GM12872 (cell line): ENCODE results near the gene PPBP.

Source experiments
- TF ChIP-seq, protein P1 (sequence below): IDR thresholded peaks from 3 replicates; pipeline ENCODE4 v1.5.1; 2011; ENCODE audit warnings: low read depth, mild to moderate bottlenecking, low read length, moderate library complexity; ENCODE audit not compliant: insufficient read depth

Gene PPBP

DNA sequence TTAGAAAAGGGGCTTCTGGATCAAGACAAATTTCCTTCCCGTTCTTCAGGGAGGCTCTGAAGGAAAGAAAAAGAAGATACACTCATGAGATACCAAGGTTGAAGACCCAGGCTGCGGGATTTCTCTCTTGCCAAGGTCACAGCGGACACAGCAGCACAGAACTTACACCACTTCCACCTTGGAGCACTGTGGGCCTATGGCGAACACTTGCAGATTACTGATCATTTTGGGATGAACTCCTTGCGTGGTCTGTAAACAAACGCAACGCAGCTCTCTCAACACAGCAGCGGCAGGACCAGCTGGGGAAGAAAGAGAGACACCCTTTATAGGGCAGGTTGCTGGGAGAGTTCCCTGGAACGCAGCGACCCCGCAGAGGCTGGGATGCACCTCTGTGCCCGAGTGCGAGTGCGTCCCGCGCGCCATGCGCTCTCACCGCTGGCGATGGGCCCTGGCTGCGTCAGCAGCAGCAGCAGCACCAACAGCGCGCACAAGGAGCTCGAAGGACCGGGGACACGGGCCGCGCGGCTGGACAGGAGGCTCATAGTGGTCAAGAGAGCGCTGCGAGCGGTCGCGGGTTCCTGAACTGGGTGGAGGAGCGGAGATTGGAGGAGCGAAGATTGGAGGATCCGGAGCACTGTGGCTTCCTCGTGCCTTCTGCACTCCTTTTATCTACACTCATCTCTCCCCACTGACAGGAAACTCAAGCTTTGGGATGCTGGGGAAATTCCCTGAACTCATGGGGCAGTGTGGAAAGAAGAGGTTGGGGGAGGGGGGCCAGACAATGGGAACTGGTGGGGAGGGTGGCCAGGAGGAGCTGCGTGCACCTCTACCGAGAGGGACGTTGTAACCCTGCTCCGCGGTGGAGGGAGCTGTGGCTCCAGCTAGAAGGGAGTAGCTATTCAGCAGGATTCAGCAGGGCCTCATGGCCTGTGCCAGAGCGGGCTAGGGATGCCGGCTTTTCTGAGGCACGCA is 10.3 kb upstream of the PPBP start, which contains the start of gene CXCL5:
TSS of gene CXCL5 (minus strand) at position 638 of the 972 bp plus-strand sequence. CDS start at position 542, 96 bp downstream.
- TF ChIP-seq, protein P1, sequence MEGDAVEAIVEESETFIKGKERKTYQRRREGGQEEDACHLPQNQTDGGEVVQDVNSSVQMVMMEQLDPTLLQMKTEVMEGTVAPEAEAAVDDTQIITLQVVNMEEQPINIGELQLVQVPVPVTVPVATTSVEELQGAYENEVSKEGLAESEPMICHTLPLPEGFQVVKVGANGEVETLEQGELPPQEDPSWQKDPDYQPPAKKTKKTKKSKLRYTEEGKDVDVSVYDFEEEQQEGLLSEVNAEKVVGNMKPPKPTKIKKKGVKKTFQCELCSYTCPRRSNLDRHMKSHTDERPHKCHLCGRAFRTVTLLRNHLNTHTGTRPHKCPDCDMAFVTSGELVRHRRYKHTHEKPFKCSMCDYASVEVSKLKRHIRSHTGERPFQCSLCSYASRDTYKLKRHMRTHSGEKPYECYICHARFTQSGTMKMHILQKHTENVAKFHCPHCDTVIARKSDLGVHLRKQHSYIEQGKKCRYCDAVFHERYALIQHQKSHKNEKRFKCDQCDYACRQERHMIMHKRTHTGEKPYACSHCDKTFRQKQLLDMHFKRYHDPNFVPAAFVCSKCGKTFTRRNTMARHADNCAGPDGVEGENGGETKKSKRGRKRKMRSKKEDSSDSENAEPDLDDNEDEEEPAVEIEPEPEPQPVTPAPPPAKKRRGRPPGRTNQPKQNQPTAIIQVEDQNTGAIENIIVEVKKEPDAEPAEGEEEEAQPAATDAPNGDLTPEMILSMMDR = no peak

DNA sequence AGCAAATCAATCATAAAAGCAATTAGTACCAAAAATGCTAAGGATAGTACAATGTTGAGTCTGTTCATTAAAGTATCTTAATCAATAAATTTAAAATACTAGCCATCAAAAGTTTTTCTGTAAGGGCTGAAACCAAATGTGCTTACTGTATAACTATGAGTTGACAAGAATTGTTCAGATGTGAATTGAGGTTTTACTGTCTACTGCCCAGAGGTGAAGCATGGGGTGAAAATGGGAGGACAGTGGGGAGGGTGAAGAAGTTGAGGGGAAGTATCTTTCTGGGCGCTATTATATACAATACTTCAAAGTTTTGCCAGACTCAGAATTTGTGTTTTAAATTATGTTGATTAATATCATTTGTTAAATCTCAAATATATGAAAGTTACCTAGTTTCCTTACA is 4.1 kb upstream of the PPBP start:
- TF ChIP-seq, protein P1 = no peak

DNA sequence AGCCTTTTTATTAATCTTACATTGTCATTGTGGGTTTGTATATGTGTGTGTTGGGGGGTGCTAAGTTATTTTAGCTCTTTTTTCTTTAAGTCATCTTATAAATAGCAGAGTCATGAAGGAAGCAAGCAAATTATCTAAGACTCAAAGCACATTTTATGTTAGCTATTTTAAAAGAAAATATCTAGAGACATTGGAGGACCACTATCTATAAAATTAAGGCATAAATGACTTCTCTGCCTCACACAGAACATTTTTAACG is 3.7 kb upstream of the PPBP start:
- TF ChIP-seq, protein P1 = no peak

DNA sequence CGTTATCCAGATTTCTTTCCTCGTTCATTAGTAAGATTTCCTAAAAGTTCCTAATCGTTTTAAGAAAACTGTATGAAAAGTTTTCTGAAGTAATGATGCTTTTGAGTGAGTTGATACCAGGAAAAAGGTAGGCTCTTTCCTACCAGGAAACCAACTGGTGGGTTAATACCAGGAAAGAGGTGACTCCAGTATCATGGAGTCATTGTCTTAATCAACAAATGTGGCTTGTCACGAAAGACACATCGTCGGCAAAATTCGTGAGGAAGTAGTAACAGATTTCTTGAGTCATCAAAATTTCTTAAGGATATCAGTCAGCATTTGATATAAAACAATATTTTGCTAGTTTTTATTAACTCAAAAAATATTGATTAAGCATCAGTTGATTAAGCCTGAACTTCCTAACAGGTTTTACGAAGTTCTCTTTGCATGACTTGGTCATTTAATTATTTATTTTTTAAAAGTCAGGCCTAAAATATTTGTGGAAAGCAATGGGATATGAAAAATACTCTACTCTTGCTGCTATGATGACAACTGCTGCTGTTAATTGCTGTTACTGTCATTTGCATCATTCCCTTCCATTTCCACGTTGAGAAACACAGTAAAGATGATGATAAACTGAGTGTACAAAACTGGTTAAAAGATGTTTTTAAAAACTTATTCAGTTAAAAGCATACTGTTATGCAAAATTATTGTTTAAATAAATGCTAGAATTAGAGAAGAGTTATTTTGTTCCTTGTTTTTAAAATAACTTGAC is 3.2 kb upstream of the PPBP start:
- TF ChIP-seq, protein P1 = no peak

DNA sequence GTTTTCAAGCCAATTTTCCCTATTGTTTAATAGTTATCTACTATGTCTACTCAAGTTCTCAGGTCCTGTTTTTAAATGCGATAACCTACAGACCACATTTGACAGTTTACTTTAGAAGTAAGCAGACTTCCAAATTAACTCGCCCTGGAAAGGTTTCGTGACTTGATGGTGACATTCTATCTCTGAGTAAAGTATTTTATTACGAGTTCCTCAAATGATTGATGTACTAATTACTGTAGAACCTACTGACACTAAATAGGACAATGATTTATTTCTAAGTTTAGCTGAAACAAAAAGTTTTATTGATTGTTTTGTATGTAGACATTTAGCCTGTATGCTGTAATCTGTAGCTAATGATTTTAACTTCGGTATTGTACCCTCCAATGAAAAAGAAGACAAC is 1.9 kb upstream of the PPBP start:
- TF ChIP-seq, protein P1 = no peak

DNA sequence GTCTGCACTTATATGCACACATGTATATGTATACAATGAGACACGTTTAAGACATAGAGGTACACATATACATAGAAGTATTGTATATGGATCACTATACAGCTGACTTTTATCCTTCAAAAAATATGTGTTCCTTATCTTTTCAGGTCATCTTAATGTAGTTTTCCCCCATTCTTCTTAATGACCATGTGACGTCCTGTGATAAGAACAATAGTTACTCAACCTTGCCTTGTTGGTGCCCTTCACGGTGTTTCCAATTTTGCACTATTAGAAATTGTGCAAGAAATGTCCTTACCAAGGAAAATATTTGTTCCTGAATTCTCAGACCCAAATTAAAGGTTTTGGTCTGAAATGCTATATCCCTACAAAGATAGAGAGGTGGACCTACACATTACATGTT is 1.0 kb upstream of the PPBP start:
- TF ChIP-seq, protein P1 = no peak

DNA sequence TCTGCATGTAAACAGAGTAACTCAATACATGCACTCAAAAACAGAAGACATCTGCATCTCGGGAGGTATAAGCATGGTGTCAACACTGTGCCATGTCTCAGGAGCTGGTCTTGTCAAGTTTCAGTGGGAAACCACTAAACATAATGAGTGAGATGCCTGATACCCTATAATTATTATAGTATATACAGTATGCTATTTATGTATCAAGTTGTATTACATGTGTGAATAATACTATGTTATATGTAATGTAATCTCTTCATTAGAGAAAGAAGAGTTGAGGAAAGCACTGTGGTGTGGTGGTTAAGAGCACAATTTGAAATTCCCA is 2.5 kb downstream of the PPBP start:
- TF ChIP-seq, protein P1 = no peak
